ENCODE measurements around the gene DENND1A. TPM values are rescaled to one million over a fixed set of nuclear protein-coding genes. Genes with fewer than 3 reads are reported as not detected.

The DENND1A gene
- total RNA-seq, 1 experiment from 2014 or later: 13.0 TPM

- no peak overlapping the region for H3K4me3 Mint-ChIP-seq (ENCODE audit: low read depth, unreplicated experiment)
- H3K4me1 Mint-ChIP-seq (ENCODE audit: low read depth, unreplicated experiment): no peaks in the 10 kb centered on the region
- no peak overlapping the region for H3K27ac Mint-ChIP-seq (ENCODE audit: unreplicated experiment)
- intact Hi-C loops (cut with micrococcal nuclease; ENCODE audit: unreplicated experiment): no loop called here
- no peak for TF ChIP-seq CTCF (IDR thresholded peaks at IDR 0.05; ENCODE audit: unreplicated experiment)
- no peaks in the 10 kb centered on the region for H3K9me3 Mint-ChIP-seq (ENCODE audit: low read depth, unreplicated experiment)
- H3K36me3 Mint-ChIP-seq (ENCODE audit: insufficient read depth, unreplicated experiment): no peaks in the 10 kb centered on the region
- CTCF ChIA-PET: no interaction called here
- no TSS peak for BruUV-seq (replicated peaks)
- H3K27me3 Mint-ChIP-seq (ENCODE audit: unreplicated experiment): peaks cover 48% of the 10 kb centered on the region
- DNase-seq: no peak
These were observed 29.9 kb upstream of the DENND1A start for GRCh38 chr9:123959787-123960186.

- no TSS peak for BruUV-seq (replicated peaks)
- TF ChIP-seq CTCF (IDR thresholded peaks at IDR 0.05; ENCODE audit: unreplicated experiment): no peak
- Mint-ChIP-seq H3K9me3 (ENCODE audit: low read depth, unreplicated experiment) (no peaks in the 10 kb centered on the region), H3K27ac (ENCODE audit: unreplicated experiment) (no peak overlapping the region), H3K36me3 (ENCODE audit: insufficient read depth, unreplicated experiment) (no peaks in the 10 kb centered on the region), H3K27me3 (ENCODE audit: unreplicated experiment) (peaks cover 45% of the 10 kb centered on the region), H3K4me1 (ENCODE audit: low read depth, unreplicated experiment) (no peaks in the 10 kb centered on the region), H3K4me3 (ENCODE audit: low read depth, unreplicated experiment) (no peak overlapping the region)
- intact Hi-C loops (cut with micrococcal nuclease; ENCODE audit: unreplicated experiment): no loop called here
- CTCF ChIA-PET: no interaction called here
- no peak for DNase-seq
These were observed 27.8 kb upstream of the DENND1A start for GRCh38 chr9:123957731-123958130.

- peaks cover 49% of the 10 kb centered on the region for H3K27me3 Mint-ChIP-seq (ENCODE audit: unreplicated experiment)
- no peak for TF ChIP-seq CTCF (IDR thresholded peaks at IDR 0.05; ENCODE audit: unreplicated experiment)
These were observed 27.3 kb upstream of the DENND1A start for GRCh38 chr9:123957168-123957721.

GRCh38 chr9:123955637-123956036 is 25.7 kb upstream of the DENND1A start:
- Mint-ChIP-seq H3K36me3 (ENCODE audit: insufficient read depth, unreplicated experiment) (no peaks in the 10 kb centered on the region), H3K4me1 (ENCODE audit: low read depth, unreplicated experiment) (no peaks in the 10 kb centered on the region), H3K4me3 (ENCODE audit: low read depth, unreplicated experiment) (no peak overlapping the region), H3K27me3 (ENCODE audit: unreplicated experiment) (peaks cover 55% of the 10 kb centered on the region), H3K27ac (ENCODE audit: unreplicated experiment) (no peak overlapping the region), H3K9me3 (ENCODE audit: low read depth, unreplicated experiment) (no peaks in the 10 kb centered on the region)
- no peak for TF ChIP-seq CTCF (IDR thresholded peaks at IDR 0.05; ENCODE audit: unreplicated experiment)
- DNase-seq: no peak
- BruUV-seq (replicated peaks): no TSS peak
- intact Hi-C loops (cut with micrococcal nuclease; ENCODE audit: unreplicated experiment): no loop called here
- CTCF ChIA-PET: no interaction called here

More at GRCh38 chr9:123957168-123957721, 27.3 kb upstream of the DENND1A start:
- H3K4me3 Mint-ChIP-seq (ENCODE audit: low read depth, unreplicated experiment): no peak overlapping the region
- no TSS peak for BruUV-seq (replicated peaks)
- H3K27ac Mint-ChIP-seq (ENCODE audit: unreplicated experiment): no peak overlapping the region
- no peaks in the 10 kb centered on the region for H3K9me3 Mint-ChIP-seq (ENCODE audit: low read depth, unreplicated experiment)
- no peaks in the 10 kb centered on the region for H3K36me3 Mint-ChIP-seq (ENCODE audit: insufficient read depth, unreplicated experiment)
- DNase-seq: peak; percentile 5
- CTCF ChIA-PET: no interaction called here
- intact Hi-C loops (cut with micrococcal nuclease; ENCODE audit: unreplicated experiment): no loop called here
- H3K4me1 Mint-ChIP-seq (ENCODE audit: low read depth, unreplicated experiment): no peaks in the 10 kb centered on the region

All from Calu3 (cell line).